Measurements from ENCODE around the gene EXOC6. TPM values are rescaled to one million over a fixed set of nuclear protein-coding genes. Genes with fewer than 3 reads are reported as not detected.

EXOC6 gene
- total RNA-seq, 2 donors from 2014 or later = 7.0 to 10.1 TPM

DNA sequence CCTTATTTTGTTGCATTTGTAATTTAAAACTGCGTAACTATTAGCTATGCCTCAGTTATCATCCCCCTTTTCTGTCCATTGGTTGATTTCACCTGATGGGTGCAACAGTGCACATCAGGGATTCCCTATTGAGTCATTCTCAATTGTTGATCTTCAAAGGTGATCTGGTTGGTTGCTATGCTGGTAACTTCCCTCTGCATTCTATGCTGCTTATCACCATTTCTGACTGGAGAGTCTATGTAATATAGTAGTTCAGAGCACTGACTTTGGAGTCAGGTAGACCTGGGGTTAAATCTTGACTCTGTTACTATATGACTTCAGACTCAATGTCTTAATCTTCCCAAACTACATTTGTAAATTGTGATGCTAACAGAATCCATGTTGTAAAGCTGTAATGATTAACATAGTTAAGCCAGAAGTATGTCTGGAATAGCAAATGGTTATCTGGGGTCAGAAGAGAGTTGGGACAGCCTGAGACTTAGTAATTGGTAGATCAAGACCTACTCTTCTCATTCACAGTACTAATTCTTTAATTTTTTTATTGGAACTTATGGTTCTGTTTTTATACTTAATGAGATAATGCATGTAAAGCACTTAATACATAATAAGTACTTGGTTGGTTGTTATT lies 38.1 kb downstream of the EXOC6 start:
- Histone ChIP-seq H3K36me3 (no peaks in the 10 kb centered on the region), H3K27me3 (no peaks in the 10 kb centered on the region), H3K4me1 (peaks cover 0 to 5% of the 10 kb centered on the region in 2 donors), H3K27ac (no peak overlapping the region), H3K4me3 (no peak overlapping the region), H3K9me3 (no peaks in the 10 kb centered on the region)
- TF ChIP-seq, protein P1, sequence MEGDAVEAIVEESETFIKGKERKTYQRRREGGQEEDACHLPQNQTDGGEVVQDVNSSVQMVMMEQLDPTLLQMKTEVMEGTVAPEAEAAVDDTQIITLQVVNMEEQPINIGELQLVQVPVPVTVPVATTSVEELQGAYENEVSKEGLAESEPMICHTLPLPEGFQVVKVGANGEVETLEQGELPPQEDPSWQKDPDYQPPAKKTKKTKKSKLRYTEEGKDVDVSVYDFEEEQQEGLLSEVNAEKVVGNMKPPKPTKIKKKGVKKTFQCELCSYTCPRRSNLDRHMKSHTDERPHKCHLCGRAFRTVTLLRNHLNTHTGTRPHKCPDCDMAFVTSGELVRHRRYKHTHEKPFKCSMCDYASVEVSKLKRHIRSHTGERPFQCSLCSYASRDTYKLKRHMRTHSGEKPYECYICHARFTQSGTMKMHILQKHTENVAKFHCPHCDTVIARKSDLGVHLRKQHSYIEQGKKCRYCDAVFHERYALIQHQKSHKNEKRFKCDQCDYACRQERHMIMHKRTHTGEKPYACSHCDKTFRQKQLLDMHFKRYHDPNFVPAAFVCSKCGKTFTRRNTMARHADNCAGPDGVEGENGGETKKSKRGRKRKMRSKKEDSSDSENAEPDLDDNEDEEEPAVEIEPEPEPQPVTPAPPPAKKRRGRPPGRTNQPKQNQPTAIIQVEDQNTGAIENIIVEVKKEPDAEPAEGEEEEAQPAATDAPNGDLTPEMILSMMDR (IDR thresholded peaks at IDR 0.05) = no peak
- no peak for DNase-seq (ENCODE audit: low spot score)

DNA sequence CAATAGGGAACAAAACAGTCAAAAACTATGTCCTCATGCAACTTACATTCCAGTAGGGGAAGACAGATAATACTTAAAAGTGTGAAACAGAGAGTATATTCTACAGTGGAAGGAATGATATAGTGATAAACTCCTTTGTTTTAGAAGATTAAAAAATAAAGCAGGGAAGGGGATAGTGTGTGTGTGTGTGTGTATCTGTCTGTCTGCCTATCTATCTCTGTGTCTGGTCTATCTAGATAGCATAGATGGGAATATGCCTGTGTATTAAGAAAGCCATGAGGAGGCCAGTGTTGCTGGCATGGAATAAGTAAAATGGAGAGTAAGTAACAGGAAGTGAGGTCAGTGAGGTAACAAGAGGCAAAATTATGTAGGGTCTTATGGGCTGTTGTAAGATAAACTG lies 42.2 kb downstream of the EXOC6 start:
- peaks cover 0 to 11% of the 10 kb centered on the region in 2 donors for H3K4me1 ChIP-seq
- TF ChIP-seq, protein P1 (IDR thresholded peaks at IDR 0.05) = no peak
- H3K27me3 ChIP-seq = no peaks in the 10 kb centered on the region
- no peaks in the 10 kb centered on the region for H3K9me3 ChIP-seq
- H3K36me3 ChIP-seq = no peaks in the 10 kb centered on the region
- no peak overlapping the region for H3K4me3 ChIP-seq
- H3K27ac ChIP-seq = no peak overlapping the region
- DNase-seq (ENCODE audit: low spot score) = no peak

- TF ChIP-seq, protein P1 (IDR thresholded peaks at IDR 0.05) = no peak
- H3K27me3 ChIP-seq = no peaks in the 10 kb centered on the region
- DNase-seq (ENCODE audit: low spot score) = no peak
- H3K36me3 ChIP-seq = no peaks in the 10 kb centered on the region
- no peak overlapping the region for H3K27ac ChIP-seq
- peaks cover 0 to 11% of the 10 kb centered on the region in 2 donors for H3K4me1 ChIP-seq
- H3K9me3 ChIP-seq = no peaks in the 10 kb centered on the region
- H3K4me3 ChIP-seq = no peak overlapping the region
Observed at GRCh38 chr10:92891885-92892690, 43.8 kb downstream of the EXOC6 start.

GRCh38 chr10:92892691-92893054 lies 44.4 kb downstream of the EXOC6 start:
- DNase-seq (ENCODE audit: low spot score) = no peak
- TF ChIP-seq, protein P1 (IDR thresholded peaks at IDR 0.05) = no peak
- Histone ChIP-seq H3K36me3 (no peaks in the 10 kb centered on the region), H3K4me1 (peaks cover 0 to 11% of the 10 kb centered on the region in 2 donors), H3K27ac (no peak overlapping the region), H3K27me3 (no peaks in the 10 kb centered on the region), H3K4me3 (no peak overlapping the region), H3K9me3 (no peaks in the 10 kb centered on the region)

GRCh38 chr10:92894081-92894655 lies 45.8 kb downstream of the EXOC6 start:
- H3K36me3 ChIP-seq = no peaks in the 10 kb centered on the region
- H3K4me1 ChIP-seq = peaks cover 0 to 6% of the 10 kb centered on the region in 2 donors
- DNase-seq (ENCODE audit: low spot score) = no peak
- H3K4me3 ChIP-seq = no peak overlapping the region
- H3K27ac ChIP-seq = no peak overlapping the region
- no peaks in the 10 kb centered on the region for H3K9me3 ChIP-seq
- H3K27me3 ChIP-seq = no peaks in the 10 kb centered on the region
- TF ChIP-seq, protein P1 (IDR thresholded peaks at IDR 0.05) = no peak
